Body of pancreas (tissue), 4 donors: ENCODE data around the gene WDR93. TPM values are rescaled to one million over a fixed set of nuclear protein-coding genes. Genes with fewer than 3 reads are reported as not detected.
"Not testable (repeated sequence)": the region's sequence is repeated elsewhere in the genome, so short reads cannot be mapped to it uniquely, and the experiment has no call there.

Experiments
- ATAC-seq: fragments of 150-250 bp; one replicate; pipeline ENCODE4 v1.9.1; 2016
- DNase-seq, 4 donors: peaks; one replicate each; pipeline ENCODE4 v3.0.0-alpha.2; 2019
- H3K27ac ChIP-seq, 4 donors: fragments of 200-600 bp; sonication (generic); 1 replicate in 3 of 4; 2 replicates in 1 of 4; pipeline versions ENCODE4 v1.5.1 to v1.6.1; 2016 to 2019; ENCODE audit warnings: mild to moderate bottlenecking in 1 of 4, mixed read lengths in 1 of 4, moderate library complexity in 1 of 4
- H3K27me3 ChIP-seq, 2 donors: fragments of 200-600 bp; sonication (generic); one replicate each; pipeline ENCODE4 v1.6.0; 2016; ENCODE audit warnings: mild to moderate bottlenecking in 1 of 2
- H3K36me3 ChIP-seq, 2 donors: fragments of 200-600 bp; sonication (generic); replicated peaks in 1 of 2; 2 replicates each; pipeline ENCODE4 v1.5.1; 2016; ENCODE audit warnings: low read depth in 2 of 2; ENCODE audit not compliant: insufficient read depth in 1 of 2
- H3K4me1 ChIP-seq: fragments of 200-600 bp; sonication (generic); one replicate; pipeline ENCODE4 v1.6.0; 2016
- H3K4me3 ChIP-seq, 2 donors: fragments of 200-600 bp; sonication (generic); 1 replicate in 1 of 2; 2 replicates in 1 of 2; pipeline ENCODE4 v1.5.1; 2016 to 2019
- H3K9me3 ChIP-seq, 3 donors: fragments of 200-600 bp; sonication (generic); 1 replicate in 2 of 3; 2 replicates in 1 of 3; pipeline ENCODE4 v1.5.1; 2016
- CTCF ChIP-seq, 7 experiments: fragments of 450-650 bp in 4 of 7; fragments of 200-600 bp in 3 of 7; sonication (generic) in 3 of 7; IDR thresholded peaks; one replicate each; pipeline ENCODE4 v1.5.1; 2016 to 2019; ENCODE audit warnings: antibody characterized with exemption in 7 of 7
- POLR2A ChIP-seq, 3 donors: fragments of 450-650 bp; IDR thresholded peaks; one replicate each; pipeline ENCODE4 v1.6.1; 2016; ENCODE audit warnings: antibody characterized with exemption in 3 of 3, mild to moderate bottlenecking in 2 of 3
- WGBS, 2 donors: methylation state at CpG; one replicate each; pipeline ENCODE4 v1.1.5; 2017; 5-methylcytosine and 5-hydroxymethylcytosine counted together
- intact Hi-C: fragments of 100-400 bp; cut with DNase I; formaldehyde crosslinking; loops from one replicate; pipeline ENCODE4 v1.15.1; 2023
- total RNA-seq, 2 donors: library from RNA; depleted of rRNA; stranded (reverse); fragments of >200 nt; gene quantifications; one replicate each; pipeline ENCODE4 v1.1.0, GENCODE V29; 2016

The WDR93 gene
- total RNA-seq, 2 donors from 2014 or later = 0.66 TPM; not detected in 1

- ATAC-seq (no peak), DNase-seq (no peak)
- H3K36me3 ChIP-seq = no peaks in the 10 kb centered on the region
- no peak overlapping the region for H3K27ac ChIP-seq
- H3K9me3 ChIP-seq = no peaks in the 10 kb centered on the region
- no peaks in the 10 kb centered on the region for H3K27me3 ChIP-seq
- TF ChIP-seq CTCF (IDR thresholded peaks at IDR 0.05) (no peak), POLR2A (IDR thresholded peaks at IDR 0.05) (no peak)
- intact Hi-C loops = no loop called here
- H3K4me1 ChIP-seq = peaks cover 51% of the 10 kb centered on the region
- WGBS, 2 donors = 68 to 81% methylated on average over 6 of the region's 6 CpGs
- no peak overlapping the region for H3K4me3 ChIP-seq
Measured at GRCh38 chr15:89780601-89781000, 90.0 kb downstream of the WDR93 start.

- ATAC-seq (no peak), DNase-seq (no peak)
- no peak for TF ChIP-seq CTCF (IDR thresholded peaks at IDR 0.05)
- no peak overlapping the region for H3K27ac ChIP-seq
- H3K4me3 ChIP-seq = no peak overlapping the region
- 73% methylated on average over 3 to 6 of the region's 6 CpGs for WGBS, 2 donors
- H3K4me1 ChIP-seq = peaks cover 51% of the 10 kb centered on the region
- H3K27me3 ChIP-seq = no peaks in the 10 kb centered on the region
- H3K36me3 ChIP-seq = no peaks in the 10 kb centered on the region
- no peaks in the 10 kb centered on the region for H3K9me3 ChIP-seq
- intact Hi-C loops = no loop called here
Measured at GRCh38 chr15:89781055-89781454, 90.4 kb downstream of the WDR93 start.

GRCh38 chr15:89781891-89782618 lies 91.4 kb downstream of the WDR93 start:
- Histone ChIP-seq H3K4me1 (peaks cover 43% of the 10 kb centered on the region), H3K27me3 (no peaks in the 10 kb centered on the region), H3K36me3 (no peaks in the 10 kb centered on the region), H3K4me3 (no peak overlapping the region), H3K27ac (peak overlapping the region in 3 of 4 donors; percentile 2 to 51 (median 34)), H3K9me3 (no peaks in the 10 kb centered on the region)
- intact Hi-C loops = no loop called here
- peak in 3 of 4 donors; percentile 23 to 58 (median 55) for DNase-seq
- TF ChIP-seq CTCF (IDR thresholded peaks at IDR 0.05) = no peak
- no peak for TF ChIP-seq POLR2A (IDR thresholded peaks at IDR 0.05)
- WGBS, 2 donors = 70 to 71% methylated on average over 15 of the region's 15 CpGs
- peak; percentile 34 for ATAC-seq

- 89 to 94% methylated on average over 9 of the region's 9 CpGs for WGBS, 2 donors
- H3K27me3 ChIP-seq, DNase-seq, intact Hi-C loops, H3K4me3 ChIP-seq, H3K9me3 ChIP-seq, ATAC-seq, H3K36me3 ChIP-seq: not testable (repeated sequence)
- Histone ChIP-seq H3K4me1 (peaks cover 43% of the 10 kb centered on the region), H3K27ac (peak overlapping the region in 3 of 4 donors; percentile 36 to 69 (median 51))
Measured at GRCh38 chr15:89782619-89782950, 92.0 kb downstream of the WDR93 start.

- Histone ChIP-seq H3K36me3 (peaks cover 0 to 3% of the 10 kb centered on the region in 2 donors), H3K9me3 (no peaks in the 10 kb centered on the region), H3K4me3 (no peak overlapping the region), H3K4me1 (peaks cover 43% of the 10 kb centered on the region), H3K27ac (peak overlapping the region; percentile 36 to 69 (median 54)), H3K27me3 (no peaks in the 10 kb centered on the region)
- TF ChIP-seq CTCF (IDR thresholded peaks at IDR 0.05) (no peak), POLR2A (IDR thresholded peaks at IDR 0.05) (no peak)
- DNase-seq = peak; percentile 36 to 64 (median 54)
- intact Hi-C loops = no loop called here
- ATAC-seq = peak; percentile 53
- WGBS, 2 donors = 33 to 38% methylated on average over 7 to 14 of the region's 14 CpGs
Measured at GRCh38 chr15:89783111-89783860, 92.7 kb downstream of the WDR93 start.
